Stimulated activated naive CD8-positive, alpha-beta T cell treated with anti-CD3 and anti-CD28 coated beads, Interleukin-15, amount 100 ng/mL, for 72 hours (primary cell): Measurements from ENCODE around the gene CPNE8.

Experiments used
- ATAC-seq: fragments of 150-1000 bp; cut with Tn5 transposase; 2 replicates; pipeline ENCODE4 v1.10.0; 2021; ENCODE audit warnings: mild to moderate bottlenecking, moderate library complexity
- DNase-seq, 2 donors: peaks; one replicate each; pipeline ENCODE4 v3.0.0; 2021 to 2022
- H3K27ac Mint-ChIP-seq, 2 donors: one replicate each; pipeline ENCODE4 v1.8.0; 2022; ENCODE audit warnings: mild to moderate bottlenecking in 2 of 2, mixed read lengths in 2 of 2, moderate library complexity in 2 of 2
- H3K27me3 Mint-ChIP-seq: one replicate; pipeline ENCODE4 v1.8.0; 2022; ENCODE audit warnings: mixed read lengths
- H3K4me1 Mint-ChIP-seq: one replicate; pipeline ENCODE4 v1.8.0; 2022; ENCODE audit warnings: mild to moderate bottlenecking, mixed read lengths
- H3K4me3 Mint-ChIP-seq, 2 donors: one replicate each; pipeline ENCODE4 v1.8.0; 2022; ENCODE audit warnings: mild to moderate bottlenecking in 2 of 2, mixed read lengths in 2 of 2, moderate library complexity in 1 of 2
- H3K9me3 Mint-ChIP-seq, 2 donors: one replicate each; pipeline ENCODE4 v1.8.0; 2022; ENCODE audit warnings: mixed read lengths in 2 of 2

Gene CPNE8

GRCh38 chr12:38907201-38907923 is 2.0 kb upstream of the CPNE8 start:
- Mint-ChIP-seq H3K4me3 (peak overlapping the region; percentile 80 to 93), H3K9me3 (no peaks in the 10 kb centered on the region), H3K27ac (peak overlapping the region in 1 of 2 donors; percentile 74), H3K4me1 (peaks cover 20% of the 10 kb centered on the region), H3K27me3 (peaks cover 28% of the 10 kb centered on the region)
- ATAC-seq (no peak), DNase-seq (no peak)

- Mint-ChIP-seq H3K27ac (peak overlapping the region; percentile 74 to 85), H3K27me3 (peaks cover 28% of the 10 kb centered on the region), H3K9me3 (no peaks in the 10 kb centered on the region), H3K4me1 (peaks cover 20% of the 10 kb centered on the region), H3K4me3 (peak overlapping the region; percentile 80 to 93)
- peak; percentile 66 to 68 for DNase-seq
- ATAC-seq: peak; percentile 80
Observed at GRCh38 chr12:38906482-38907200, 1.2 kb upstream of the CPNE8 start.

- Mint-ChIP-seq H3K27me3 (peaks cover 28% of the 10 kb centered on the region), H3K9me3 (no peaks in the 10 kb centered on the region), H3K4me1 (peaks cover 20% of the 10 kb centered on the region), H3K4me3 (peak overlapping the region; percentile 80 to 93), H3K27ac (peak overlapping the region; percentile 70 to 80)
- DNase-seq (peak; percentile 14 to 34), ATAC-seq (peak; percentile 70)
Observed at GRCh38 chr12:38904537-38905479, 583 bp downstream of the CPNE8 start.

DNA sequence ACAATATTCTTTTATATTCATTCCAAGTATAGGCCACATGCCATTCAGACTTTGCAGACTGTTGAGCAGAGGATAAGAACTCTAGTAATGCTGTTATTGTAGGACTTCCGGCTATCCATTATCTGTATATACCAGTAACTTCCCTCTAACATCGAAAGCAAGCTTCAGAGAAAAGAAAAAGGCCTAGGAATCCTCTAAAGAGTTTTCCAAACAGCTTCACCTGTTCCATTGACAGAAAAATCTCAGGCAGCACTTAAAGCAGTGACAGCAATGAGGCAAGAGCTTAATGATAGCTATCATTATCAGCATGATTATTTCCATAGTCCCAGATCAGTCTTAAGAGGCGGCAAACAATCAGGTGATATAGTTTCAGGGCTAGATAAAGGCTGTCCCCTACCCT is 1.8 kb downstream of the CPNE8 start:
- Mint-ChIP-seq H3K9me3 (no peaks in the 10 kb centered on the region), H3K4me1 (peaks cover 20% of the 10 kb centered on the region), H3K4me3 (no peak overlapping the region), H3K27ac (no peak overlapping the region), H3K27me3 (peaks cover 20% of the 10 kb centered on the region)
- ATAC-seq (no peak), DNase-seq (no peak)

GRCh38 chr12:38898001-38898684 is 7.2 kb downstream of the CPNE8 start:
- H3K27ac Mint-ChIP-seq: no peak overlapping the region
- no peaks in the 10 kb centered on the region for H3K27me3 Mint-ChIP-seq
- ATAC-seq (no peak), DNase-seq (no peak)
- no peak overlapping the region for H3K4me3 Mint-ChIP-seq
- H3K4me1 Mint-ChIP-seq: no peaks in the 10 kb centered on the region
- no peaks in the 10 kb centered on the region for H3K9me3 Mint-ChIP-seq

DNA sequence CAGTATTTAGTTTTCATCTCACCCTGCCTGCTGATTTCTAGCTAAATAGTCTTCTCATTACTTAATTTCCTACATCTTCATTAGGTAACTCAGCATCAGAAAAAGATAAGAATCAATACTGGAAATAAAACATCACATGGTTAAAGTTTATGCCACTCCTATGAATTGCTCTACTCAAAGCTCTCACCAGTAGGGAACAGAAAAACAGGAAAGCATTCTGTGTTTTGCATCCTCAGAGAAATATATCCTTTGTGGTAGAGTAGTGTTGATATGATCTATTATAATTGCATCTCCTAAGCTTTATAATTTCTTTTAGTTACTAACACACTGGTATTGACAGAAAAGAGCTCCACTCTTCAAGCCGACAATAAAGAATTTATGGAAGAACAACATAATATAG is 9.9 kb downstream of the CPNE8 start:
- Mint-ChIP-seq H3K4me1 (no peaks in the 10 kb centered on the region), H3K4me3 (no peak overlapping the region), H3K27ac (no peak overlapping the region), H3K27me3 (no peaks in the 10 kb centered on the region), H3K9me3 (peaks cover 0 to 6% of the 10 kb centered on the region in 2 donors)
- DNase-seq (no peak), ATAC-seq (no peak)

- no peak for ATAC-seq
- H3K4me1 Mint-ChIP-seq: no peaks in the 10 kb centered on the region
- H3K4me3 Mint-ChIP-seq: no peak overlapping the region
- H3K9me3 Mint-ChIP-seq: peaks cover 8 to 13% of the 10 kb centered on the region in 2 donors
- no peak overlapping the region for H3K27ac Mint-ChIP-seq
- no peaks in the 10 kb centered on the region for H3K27me3 Mint-ChIP-seq
- no peak for DNase-seq
Observed at GRCh38 chr12:38892976-38893375, 12.4 kb downstream of the CPNE8 start.

- H3K9me3 Mint-ChIP-seq: peaks cover 8 to 13% of the 10 kb centered on the region in 2 donors
- H3K4me3 Mint-ChIP-seq: no peak overlapping the region
- DNase-seq (no peak), ATAC-seq (peak; percentile 43)
- H3K27ac Mint-ChIP-seq: no peak overlapping the region
- no peaks in the 10 kb centered on the region for H3K27me3 Mint-ChIP-seq
- no peaks in the 10 kb centered on the region for H3K4me1 Mint-ChIP-seq
Observed at GRCh38 chr12:38892087-38892786, 13.2 kb downstream of the CPNE8 start.

- no peak for DNase-seq
- Mint-ChIP-seq H3K9me3 (peaks cover 8 to 13% of the 10 kb centered on the region in 2 donors), H3K4me3 (no peak overlapping the region), H3K27me3 (no peaks in the 10 kb centered on the region), H3K27ac (peak overlapping the region in 1 of 2 donors; percentile 46), H3K4me1 (no peaks in the 10 kb centered on the region)
- no peak for ATAC-seq
Observed at GRCh38 chr12:38890102-38890855, 15.1 kb downstream of the CPNE8 start.

DNA sequence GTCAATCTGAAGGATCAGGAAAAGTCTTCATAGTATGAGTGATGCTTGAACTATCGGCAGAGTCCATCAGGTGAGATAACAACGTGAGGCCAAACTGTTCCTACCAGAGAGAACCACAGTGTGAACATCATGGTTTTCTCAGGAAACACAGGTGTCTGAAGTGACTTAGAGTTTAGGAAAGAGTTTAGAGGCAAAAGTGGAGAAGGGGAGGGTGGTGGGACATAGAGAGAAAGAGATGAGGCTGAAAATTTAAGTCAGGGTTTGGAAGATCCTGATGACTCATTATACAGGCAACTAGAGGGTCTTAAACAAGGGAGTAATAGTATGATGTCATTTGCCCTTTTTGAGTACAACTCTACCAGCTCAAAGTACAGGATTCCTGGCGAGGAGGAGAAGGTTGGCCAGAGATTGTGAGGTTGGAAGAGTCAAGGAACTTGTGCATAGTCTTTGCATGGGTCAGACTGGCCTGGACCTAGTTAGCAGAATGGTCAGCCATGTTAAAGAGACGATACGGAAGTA is 16.0 kb downstream of the CPNE8 start:
- Mint-ChIP-seq H3K27ac (no peak overlapping the region), H3K9me3 (peaks cover 8 to 13% of the 10 kb centered on the region in 2 donors), H3K4me3 (no peak overlapping the region), H3K27me3 (no peaks in the 10 kb centered on the region), H3K4me1 (no peaks in the 10 kb centered on the region)
- ATAC-seq: no peak
- no peak for DNase-seq

- Mint-ChIP-seq H3K9me3 (peaks cover 8 to 13% of the 10 kb centered on the region in 2 donors), H3K27ac (no peak overlapping the region), H3K4me3 (no peak overlapping the region), H3K4me1 (no peaks in the 10 kb centered on the region), H3K27me3 (no peaks in the 10 kb centered on the region)
- DNase-seq (no peak), ATAC-seq (no peak)
Observed at GRCh38 chr12:38887770-38888169, 17.6 kb downstream of the CPNE8 start.

GRCh38 chr12:38886931-38887330 is 18.5 kb downstream of the CPNE8 start:
- no peak overlapping the region for H3K27ac Mint-ChIP-seq
- H3K4me3 Mint-ChIP-seq: no peak overlapping the region
- ATAC-seq (no peak), DNase-seq (no peak)
- no peaks in the 10 kb centered on the region for H3K27me3 Mint-ChIP-seq
- H3K9me3 Mint-ChIP-seq: peaks cover 8 to 10% of the 10 kb centered on the region in 2 donors
- no peaks in the 10 kb centered on the region for H3K4me1 Mint-ChIP-seq

- Mint-ChIP-seq H3K9me3 (peaks cover 6 to 8% of the 10 kb centered on the region in 2 donors), H3K27ac (no peak overlapping the region), H3K4me3 (no peak overlapping the region), H3K27me3 (no peaks in the 10 kb centered on the region), H3K4me1 (no peaks in the 10 kb centered on the region)
- DNase-seq (no peak), ATAC-seq (no peak)
Observed at GRCh38 chr12:38886064-38886463, 19.3 kb downstream of the CPNE8 start.

DNA sequence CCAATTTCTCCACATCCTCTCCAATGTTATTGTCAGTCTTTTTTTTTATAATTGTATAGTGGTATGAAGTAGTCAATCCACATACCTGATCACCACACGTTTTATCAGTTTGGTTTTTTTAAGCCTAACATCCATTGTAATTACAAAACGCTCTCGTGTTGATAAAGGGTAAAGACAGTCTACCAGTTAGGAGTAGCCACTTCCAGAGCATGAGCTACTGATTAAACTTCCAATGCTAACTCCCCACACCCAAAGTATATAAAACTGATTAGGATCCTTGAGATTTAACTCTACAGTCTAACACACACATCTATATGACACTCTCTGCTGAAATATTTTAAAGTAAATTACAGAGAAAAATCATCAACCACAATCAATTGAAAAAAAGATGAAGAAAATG is 20.7 kb downstream of the CPNE8 start:
- H3K9me3 Mint-ChIP-seq: peaks cover 5 to 8% of the 10 kb centered on the region in 2 donors
- no peak for ATAC-seq
- H3K27me3 Mint-ChIP-seq: no peaks in the 10 kb centered on the region
- no peak overlapping the region for H3K4me3 Mint-ChIP-seq
- DNase-seq: no peak
- H3K27ac Mint-ChIP-seq: no peak overlapping the region
- no peaks in the 10 kb centered on the region for H3K4me1 Mint-ChIP-seq
